Activated CD4-positive, alpha-beta memory T cell treated with anti-CD3 and anti-CD28 coated beads for 36 hours (primary cell): ENCODE measurements around the gene SLAMF7. TPM values are rescaled to one million over a fixed set of nuclear protein-coding genes. Genes with fewer than 3 reads are reported as not detected.
A peak's percentile ranks its signal among the peaks of the same experiment; 100 is the strongest.

Source experiments
- CTCF ChIA-PET: fragments of 350-600 bp; sonication (Branson Sonifier 250); formaldehyde crosslinking; loops from one replicate; lab custom pipeline; 2021; ENCODE audit warnings: antibody characterized with exemption, inconsistent platforms; lab: Charles Lee
- POLR2A ChIA-PET: fragments of 350-600 bp; sonication (Branson Sonifier 250); formaldehyde crosslinking; loops from one replicate; lab custom pipeline; 2021; ENCODE audit warnings: antibody characterized with exemption; lab: Charles Lee
- DNase-seq: peaks from one replicate; pipeline ENCODE4 v3.0.0-alpha.2; 2020
- H3K27ac Mint-ChIP-seq: one replicate; pipeline ENCODE4 v1.8.0; 2021; ENCODE audit warnings: mixed read lengths
- H3K27me3 Mint-ChIP-seq: one replicate; pipeline ENCODE4 v1.8.0; 2021; ENCODE audit warnings: mixed read lengths
- H3K36me3 Mint-ChIP-seq: one replicate; pipeline ENCODE4 v1.8.0; 2021; ENCODE audit warnings: mixed read lengths
- H3K4me1 Mint-ChIP-seq: one replicate; pipeline ENCODE4 v1.8.0; 2021; ENCODE audit warnings: low read depth, mixed read lengths
- H3K4me3 Mint-ChIP-seq: one replicate; pipeline ENCODE4 v1.8.0; 2021; ENCODE audit warnings: mild to moderate bottlenecking, mixed read lengths
- H3K9me3 Mint-ChIP-seq: one replicate; pipeline ENCODE4 v1.8.0; 2021; ENCODE audit warnings: mixed read lengths
- intact Hi-C: fragments of 100-400 bp; cut with micrococcal nuclease; formaldehyde crosslinking; loops from one replicate; pipeline ENCODE4 v1.15.1; 2023
- total RNA-seq, 2 experiments: library from RNA; stranded (reverse); gene quantifications; one replicate each; pipeline ENCODE4 v1.2.3, GENCODE V29; 2021

Gene SLAMF7
- total RNA-seq, 2 experiments from 2014 or later: 11.4 to 15.9 TPM

DNA sequence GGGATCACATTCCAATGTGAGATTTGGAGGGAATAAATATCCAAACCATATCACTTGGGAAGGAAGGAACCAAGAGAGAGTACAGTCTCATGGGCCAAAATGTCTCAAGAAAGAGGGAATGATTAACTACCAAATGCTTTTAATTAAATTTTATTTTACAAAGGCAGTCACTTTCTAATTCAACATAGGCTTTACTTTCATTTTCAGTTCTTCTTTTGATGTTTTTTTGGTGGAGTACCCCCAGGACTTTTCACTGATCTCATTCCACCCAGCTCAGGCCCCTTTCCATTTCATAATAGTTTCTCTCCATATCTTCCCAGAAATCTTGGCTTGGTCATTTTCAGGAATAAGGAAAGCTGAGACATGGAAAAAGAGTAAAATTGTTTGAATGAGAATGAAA, 5.1 kb upstream of the SLAMF7 start:
- peak overlapping the region; percentile 43 for H3K27ac Mint-ChIP-seq
- no peaks in the 10 kb centered on the region for H3K27me3 Mint-ChIP-seq
- intact Hi-C loops: no loop called here
- ChIA-PET POLR2A (no interaction called here), CTCF (interaction anchor here (1.0 to 1.6 kb wide), 4 partner anchors 13 to 101 kb away, joined by 3 to 14 read pairs (median 3); no protein-coding TSS in a partner anchor)
- H3K36me3 Mint-ChIP-seq: peaks cover 14% of the 10 kb centered on the region
- H3K4me1 Mint-ChIP-seq: peaks cover 42% of the 10 kb centered on the region
- H3K4me3 Mint-ChIP-seq: peak overlapping the region; percentile 2
- no peak for DNase-seq
- H3K9me3 Mint-ChIP-seq: peaks cover 18% of the 10 kb centered on the region

DNA sequence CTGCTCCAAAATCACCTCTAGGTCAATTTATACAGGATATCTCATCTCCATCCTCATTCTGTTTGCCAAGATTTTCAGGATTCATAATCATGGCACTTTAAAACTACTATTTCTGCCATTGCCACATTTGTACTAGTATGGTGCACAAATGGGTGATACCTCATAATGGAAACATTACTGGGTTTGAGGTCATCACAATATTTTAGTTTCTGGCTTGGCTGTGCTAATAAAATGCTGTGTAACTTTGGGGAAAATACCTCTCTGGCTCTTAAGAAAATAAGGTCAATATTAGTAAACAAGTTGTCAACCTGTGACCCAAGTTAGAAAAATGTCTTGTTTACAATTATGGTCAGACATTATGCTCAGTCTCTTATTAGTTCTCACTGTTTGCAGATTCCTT, 4.7 kb upstream of the SLAMF7 start:
- Mint-ChIP-seq H3K36me3 (peaks cover 14% of the 10 kb centered on the region), H3K27me3 (no peaks in the 10 kb centered on the region), H3K9me3 (peaks cover 18% of the 10 kb centered on the region), H3K4me1 (peaks cover 46% of the 10 kb centered on the region), H3K4me3 (peak overlapping the region; percentile 2), H3K27ac (peak overlapping the region; percentile 43)
- POLR2A ChIA-PET: no interaction called here
- CTCF ChIA-PET: interaction anchor here (1.0 to 1.6 kb wide), 3 partner anchors 34 to 101 kb away, joined by 3 to 14 read pairs (median 3); no protein-coding TSS in a partner anchor
- DNase-seq: no peak
- intact Hi-C loops: no loop called here

- ChIA-PET CTCF (interaction anchor here (0.6 to 4.0 kb wide), 10 partner anchors 11 to 1411 kb away, joined by 3 to 27 read pairs (median 4); no protein-coding TSS in a partner anchor), POLR2A (interaction anchor here (1.0 kb wide), 1 partner anchor 16 kb away, joined by 3 read pairs; no protein-coding TSS in a partner anchor)
- Mint-ChIP-seq H3K9me3 (peaks cover 18% of the 10 kb centered on the region), H3K27ac (peak overlapping the region; percentile 19), H3K36me3 (peaks cover 14% of the 10 kb centered on the region), H3K27me3 (no peaks in the 10 kb centered on the region), H3K4me1 (peaks cover 52% of the 10 kb centered on the region), H3K4me3 (no peak overlapping the region)
- DNase-seq: no peak
- intact Hi-C loops: no loop called here
These were observed 776 bp upstream of the SLAMF7 start for GRCh38 chr1:160738271-160738670.

DNA sequence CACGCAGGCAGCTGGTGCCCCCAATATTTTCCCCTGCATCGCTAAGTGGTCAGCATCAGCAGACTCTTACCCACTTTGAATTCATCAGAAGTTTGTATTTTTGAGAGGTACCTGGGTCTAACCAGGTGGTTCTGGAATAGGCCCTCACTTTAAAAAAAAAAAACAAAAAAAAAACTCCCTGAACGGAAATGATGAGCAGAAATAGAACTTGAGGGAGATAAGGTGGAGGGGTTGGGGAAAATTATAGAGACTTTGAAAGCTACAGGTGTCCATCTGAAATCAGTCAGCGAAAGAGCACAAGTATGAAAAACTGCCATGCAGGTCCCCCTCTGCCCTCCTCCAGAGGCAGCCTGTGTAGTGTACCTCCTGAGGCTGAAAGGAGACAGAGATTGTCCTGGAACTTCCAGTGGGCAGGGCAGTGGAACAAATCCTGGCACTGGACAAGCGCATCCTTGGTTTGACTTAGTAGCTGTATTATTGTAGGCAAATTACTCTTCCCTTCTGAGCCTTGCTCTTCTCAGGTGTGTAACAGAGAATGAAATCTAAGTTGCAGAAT, 1.2 kb downstream of the SLAMF7 start:
- Mint-ChIP-seq H3K36me3 (peaks cover 9% of the 10 kb centered on the region), H3K4me1 (peaks cover 57% of the 10 kb centered on the region), H3K27ac (no peak overlapping the region), H3K9me3 (peaks cover 18% of the 10 kb centered on the region), H3K27me3 (no peaks in the 10 kb centered on the region), H3K4me3 (peak overlapping the region; percentile 45)
- POLR2A ChIA-PET: interaction anchor here (0.7 kb wide), 1 partner anchor 493 kb away, joined by 3 read pairs; no protein-coding TSS in a partner anchor
- DNase-seq: no peak
- CTCF ChIA-PET: interaction anchor here (0.9 to 4.0 kb wide), 6 partner anchors 13 to 212 kb away, joined by 3 to 27 read pairs (median 4); no protein-coding TSS in a partner anchor
- intact Hi-C loops: no loop called here

GRCh38 chr1:160741092-160741501, 2.0 kb downstream of the SLAMF7 start:
- Mint-ChIP-seq H3K27ac (peak overlapping the region; percentile 24), H3K4me3 (no peak overlapping the region), H3K36me3 (peaks cover 6% of the 10 kb centered on the region), H3K4me1 (peaks cover 57% of the 10 kb centered on the region), H3K9me3 (peaks cover 15% of the 10 kb centered on the region), H3K27me3 (no peaks in the 10 kb centered on the region)
- intact Hi-C loops: no loop called here
- POLR2A ChIA-PET: interaction anchor here (1.0 kb wide), 1 partner anchor 27 kb away, joined by 3 read pairs; no protein-coding TSS in a partner anchor
- CTCF ChIA-PET: interaction anchor here (0.6 to 4.0 kb wide), 8 partner anchors 8 to 211 kb away, joined by 3 to 27 read pairs (median 3); no protein-coding TSS in a partner anchor
- no peak for DNase-seq

- Mint-ChIP-seq H3K9me3 (peaks cover 11% of the 10 kb centered on the region), H3K27ac (no peak overlapping the region), H3K27me3 (no peaks in the 10 kb centered on the region), H3K4me1 (peaks cover 57% of the 10 kb centered on the region), H3K36me3 (peaks cover 4% of the 10 kb centered on the region), H3K4me3 (no peak overlapping the region)
- intact Hi-C loops: no loop called here
- POLR2A ChIA-PET: interaction anchor here (1.0 kb wide), 1 partner anchor 26 kb away, joined by 3 read pairs; no protein-coding TSS in a partner anchor
- no peak for DNase-seq
- CTCF ChIA-PET: interaction anchor here (0.6 to 4.0 kb wide), 5 partner anchors 9 to 39 kb away, joined by 3 to 27 read pairs (median 3); no protein-coding TSS in a partner anchor
These were observed 2.7 kb downstream of the SLAMF7 start for GRCh38 chr1:160741612-160742348.

- intact Hi-C loops: no loop called here
- H3K36me3 Mint-ChIP-seq: no peaks in the 10 kb centered on the region
- POLR2A ChIA-PET: no interaction called here
- H3K9me3 Mint-ChIP-seq: peaks cover 4% of the 10 kb centered on the region
- peak overlapping the region; percentile 0 for H3K27ac Mint-ChIP-seq
- no peak overlapping the region for H3K4me3 Mint-ChIP-seq
- H3K4me1 Mint-ChIP-seq: peaks cover 57% of the 10 kb centered on the region
- no peak for DNase-seq
- CTCF ChIA-PET: interaction anchor here (1.5 kb wide), 1 partner anchor 38 kb away, joined by 3 read pairs; no protein-coding TSS in a partner anchor
- no peaks in the 10 kb centered on the region for H3K27me3 Mint-ChIP-seq
These were observed 3.5 kb downstream of the SLAMF7 start for GRCh38 chr1:160742428-160743127.

GRCh38 chr1:160743266-160743665, 4.2 kb downstream of the SLAMF7 start:
- Mint-ChIP-seq H3K36me3 (no peaks in the 10 kb centered on the region), H3K9me3 (no peaks in the 10 kb centered on the region), H3K27me3 (no peaks in the 10 kb centered on the region), H3K4me3 (no peak overlapping the region), H3K4me1 (peaks cover 60% of the 10 kb centered on the region), H3K27ac (peak overlapping the region; percentile 0)
- no peak for DNase-seq
- intact Hi-C loops: no loop called here
- ChIA-PET POLR2A (no interaction called here), CTCF (interaction anchor here (1.2 to 1.5 kb wide), 3 partner anchors 34 to 84 kb away, joined by 3 to 4 read pairs (median 3); no protein-coding TSS in a partner anchor)

DNA sequence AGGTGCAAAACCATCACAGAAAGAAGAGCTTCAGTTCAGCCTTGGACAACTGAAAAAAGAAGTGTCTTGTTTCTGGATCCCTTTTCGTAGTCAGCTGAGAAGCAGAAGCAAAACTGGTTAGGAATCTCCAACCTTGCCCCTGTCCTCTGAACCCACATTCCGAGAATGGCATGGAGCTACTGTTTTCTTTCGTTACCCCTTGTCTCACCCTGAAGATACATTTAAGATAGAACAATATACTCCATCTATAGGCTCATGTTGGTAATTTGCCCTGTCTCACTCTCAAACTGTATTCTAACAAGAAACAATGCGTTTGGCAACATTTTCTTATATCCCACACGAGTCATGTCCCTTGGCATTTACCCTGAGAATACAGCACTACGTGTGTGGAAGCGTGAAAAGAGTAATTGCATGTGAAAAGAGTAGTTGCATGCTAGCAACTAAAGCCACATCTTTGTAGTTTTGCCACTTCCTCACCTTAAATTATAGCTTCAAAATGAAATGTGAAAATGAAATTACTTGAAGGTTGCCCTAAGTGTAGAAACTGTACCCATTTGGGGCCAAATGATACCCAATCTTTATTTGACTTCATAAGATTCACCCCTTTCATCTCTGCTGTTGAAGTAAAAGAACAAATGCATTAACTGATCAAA, 5.3 kb downstream of the SLAMF7 start:
- ChIA-PET POLR2A (interaction anchor here (0.5 to 1.0 kb wide), 3 partner anchors 24 to 285 kb away, joined by 3 to 4 read pairs (median 4); no protein-coding TSS in a partner anchor), CTCF (interaction anchor here (1.0 to 7.2 kb wide), 9 partner anchors 17 to 207 kb away, joined by 3 to 85 read pairs (median 4); no protein-coding TSS in a partner anchor)
- no peaks in the 10 kb centered on the region for H3K27me3 Mint-ChIP-seq
- no peaks in the 10 kb centered on the region for H3K36me3 Mint-ChIP-seq
- peak overlapping the region; percentile 46 for H3K27ac Mint-ChIP-seq
- peaks cover 61% of the 10 kb centered on the region for H3K4me1 Mint-ChIP-seq
- intact Hi-C loops: loop anchor here (1.0 kb wide), 1 partner anchor 17 kb away; no protein-coding TSS in a partner anchor
- H3K4me3 Mint-ChIP-seq: peak overlapping the region; percentile 18
- no peak for DNase-seq
- no peaks in the 10 kb centered on the region for H3K9me3 Mint-ChIP-seq

DNA sequence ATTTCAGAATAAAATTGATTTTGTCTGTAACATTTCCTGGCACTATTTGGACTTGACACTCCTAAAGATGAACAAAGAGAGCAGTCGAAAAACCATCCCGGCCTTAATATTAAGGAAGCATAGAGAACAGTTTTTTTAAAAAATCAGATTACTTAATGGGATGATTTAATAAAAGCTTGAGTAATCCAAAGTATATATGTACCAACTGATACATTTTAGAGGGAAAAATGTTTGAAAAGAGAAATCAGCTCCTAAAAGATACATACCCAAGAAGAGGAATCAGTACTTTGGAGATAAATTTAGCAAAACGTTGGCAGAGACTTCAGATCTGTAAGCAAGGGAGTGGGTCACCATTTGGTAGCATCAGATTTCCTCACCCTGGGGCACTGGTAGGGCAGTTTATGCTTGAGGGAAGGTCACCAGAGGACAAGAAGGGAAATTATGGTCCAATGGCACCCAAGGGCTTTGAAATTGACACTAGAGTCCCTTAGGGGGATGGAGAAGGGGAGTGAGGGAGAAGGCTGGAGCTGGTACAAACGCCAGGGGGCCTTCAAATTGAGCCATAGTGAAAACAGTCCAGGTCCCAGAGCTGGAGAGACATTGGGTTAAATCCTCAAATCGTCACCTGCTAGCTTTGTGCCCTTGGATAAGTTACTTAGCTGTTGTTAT, 5.9 kb downstream of the SLAMF7 start:
- Mint-ChIP-seq H3K9me3 (no peaks in the 10 kb centered on the region), H3K4me1 (peaks cover 60% of the 10 kb centered on the region), H3K36me3 (no peaks in the 10 kb centered on the region), H3K27ac (peak overlapping the region; percentile 46), H3K27me3 (no peaks in the 10 kb centered on the region), H3K4me3 (no peak overlapping the region)
- intact Hi-C loops: loop anchor here (1.0 kb wide), 1 partner anchor 18 kb away; no protein-coding TSS in a partner anchor
- POLR2A ChIA-PET: interaction anchor here (1.0 kb wide), 1 partner anchor 23 kb away, joined by 3 read pairs; no protein-coding TSS in a partner anchor
- CTCF ChIA-PET: interaction anchor here (0.9 to 7.2 kb wide), 9 partner anchors 17 to 206 kb away, joined by 3 to 85 read pairs (median 5); no protein-coding TSS in a partner anchor
- no peak for DNase-seq
